Adipocyte (in vitro differentiated cells): ENCODE results near the gene AZU1.

Experiments used
- DNase-seq: peaks from one replicate; pipeline ENCODE4 v3.0.0-alpha.2; 2015; ENCODE audit warnings: low read depth
- H3K27me3 ChIP-seq: replicated peaks from 2 replicates; pipeline ENCODE4 v1.7.0; 2013; ENCODE audit warnings: mild to moderate bottlenecking, low read length, moderate library complexity; ENCODE audit not compliant: control insufficient read depth, insufficient read depth
- H3K36me3 ChIP-seq: 2 replicates; pipeline ENCODE4 v1.7.0; 2013; ENCODE audit warnings: low read length, mild to moderate bottlenecking, moderate library complexity; ENCODE audit not compliant: control insufficient read depth, insufficient read depth, severe bottlenecking
- H3K4me1 ChIP-seq: 2 replicates; pipeline ENCODE4 v1.7.0; 2013; ENCODE audit warnings: mild to moderate bottlenecking, low read length, moderate library complexity; ENCODE audit not compliant: control insufficient read depth, insufficient read depth
- H3K4me3 ChIP-seq: 2 replicates; pipeline ENCODE4 v1.7.0; 2013; ENCODE audit warnings: mild to moderate bottlenecking, low read length, moderate library complexity
- H3K9ac ChIP-seq: 2 replicates; pipeline ENCODE4 v1.7.0; 2013; ENCODE audit warnings: mild to moderate bottlenecking, low read length, moderate library complexity
- H3K9me3 ChIP-seq: 2 replicates; pipeline ENCODE4 v1.7.0; 2013; ENCODE audit warnings: mild to moderate bottlenecking, low read length, moderate library complexity; ENCODE audit not compliant: control insufficient read depth

Gene AZU1

GRCh38 chr19:827710-828321 is at the start of gene AZU1:
AZU1 (plus strand) TSS chr19:827837; CDS start chr19:827847, 10 bp downstream.
- no peak for DNase-seq
- Histone ChIP-seq H3K4me1 (peaks cover 6% of the 10 kb centered on the region), H3K27me3 (peaks cover 13% of the 10 kb centered on the region), H3K36me3 (no peaks in the 10 kb centered on the region), H3K9me3 (no peaks in the 10 kb centered on the region), H3K9ac (no peak within 1 kb of the TSS), H3K4me3 (no peak within 1 kb of the TSS)

GRCh38 chr19:778910-779653 is 48.6 kb upstream of the AZU1 start:
- Histone ChIP-seq H3K9me3 (no peaks in the 10 kb centered on the region), H3K27me3 (no peaks in the 10 kb centered on the region), H3K4me3 (peak overlapping the region; percentile 47), H3K4me1 (peaks cover 23% of the 10 kb centered on the region), H3K9ac (peak overlapping the region; percentile 80), H3K36me3 (no peaks in the 10 kb centered on the region)
- peak; percentile 97 for DNase-seq

- no peak for DNase-seq
- no peaks in the 10 kb centered on the region for H3K27me3 ChIP-seq
These were observed 46.7 kb upstream of the AZU1 start for GRCh38 chr19:780935-781334.

GRCh38 chr19:781800-782184 is 45.8 kb upstream of the AZU1 start:
- no peak overlapping the region for H3K4me3 ChIP-seq
- peak overlapping the region; percentile 77 for H3K9ac ChIP-seq
- DNase-seq: no peak
- peaks cover 23% of the 10 kb centered on the region for H3K4me1 ChIP-seq
- H3K9me3 ChIP-seq: no peaks in the 10 kb centered on the region
- H3K36me3 ChIP-seq: no peaks in the 10 kb centered on the region
- no peaks in the 10 kb centered on the region for H3K27me3 ChIP-seq

More at GRCh38 chr19:780935-781334, 46.7 kb upstream of the AZU1 start:
- no peak overlapping the region for H3K9ac ChIP-seq
- peaks cover 23% of the 10 kb centered on the region for H3K4me1 ChIP-seq
- no peaks in the 10 kb centered on the region for H3K9me3 ChIP-seq
- no peak overlapping the region for H3K4me3 ChIP-seq
- no peaks in the 10 kb centered on the region for H3K36me3 ChIP-seq

- peak; percentile 81 for DNase-seq
- Histone ChIP-seq H3K4me1 (peaks cover 23% of the 10 kb centered on the region), H3K27me3 (no peaks in the 10 kb centered on the region), H3K9ac (peak overlapping the region; percentile 77), H3K36me3 (no peaks in the 10 kb centered on the region), H3K9me3 (no peaks in the 10 kb centered on the region), H3K4me3 (peak overlapping the region; percentile 73)
These were observed 45.3 kb upstream of the AZU1 start for GRCh38 chr19:782185-782877.

- peak overlapping the region; percentile 73 for H3K4me3 ChIP-seq
- DNase-seq: no peak
- H3K4me1 ChIP-seq: peaks cover 23% of the 10 kb centered on the region
- no peaks in the 10 kb centered on the region for H3K9me3 ChIP-seq
- no peaks in the 10 kb centered on the region for H3K27me3 ChIP-seq
- no peaks in the 10 kb centered on the region for H3K36me3 ChIP-seq
- peak overlapping the region; percentile 77 for H3K9ac ChIP-seq
These were observed 44.6 kb upstream of the AZU1 start for GRCh38 chr19:782878-783668.

GRCh38 chr19:784541-784940 is 43.1 kb upstream of the AZU1 start:
- Histone ChIP-seq H3K9me3 (no peaks in the 10 kb centered on the region), H3K4me3 (no peak overlapping the region), H3K36me3 (no peaks in the 10 kb centered on the region), H3K27me3 (no peaks in the 10 kb centered on the region), H3K9ac (no peak overlapping the region), H3K4me1 (peaks cover 28% of the 10 kb centered on the region)
- DNase-seq: no peak

GRCh38 chr19:787536-787935 is 40.1 kb upstream of the AZU1 start:
- H3K4me3 ChIP-seq: no peak overlapping the region
- H3K4me1 ChIP-seq: peaks cover 22% of the 10 kb centered on the region
- no peak for DNase-seq

GRCh38 chr19:788686-788982 is 39.0 kb upstream of the AZU1 start:
- no peak for DNase-seq
- Histone ChIP-seq H3K4me1 (peaks cover 13% of the 10 kb centered on the region), H3K9me3 (no peaks in the 10 kb centered on the region), H3K27me3 (no peaks in the 10 kb centered on the region), H3K9ac (peak overlapping the region; percentile 70), H3K4me3 (no peak overlapping the region), H3K36me3 (no peaks in the 10 kb centered on the region)

More at GRCh38 chr19:787536-787935, 40.1 kb upstream of the AZU1 start:
- Histone ChIP-seq H3K27me3 (no peaks in the 10 kb centered on the region), H3K36me3 (no peaks in the 10 kb centered on the region), H3K9ac (no peak overlapping the region), H3K9me3 (no peaks in the 10 kb centered on the region)

- peak; percentile 27 for DNase-seq
These were observed 38.5 kb upstream of the AZU1 start for GRCh38 chr19:788983-789700.

More at GRCh38 chr19:788983-789700, 38.5 kb upstream of the AZU1 start:
- Histone ChIP-seq H3K9ac (peak overlapping the region; percentile 70), H3K4me1 (peaks cover 13% of the 10 kb centered on the region), H3K27me3 (no peaks in the 10 kb centered on the region), H3K36me3 (no peaks in the 10 kb centered on the region), H3K9me3 (no peaks in the 10 kb centered on the region), H3K4me3 (no peak overlapping the region)
